ENCODE data around the gene INTS11. TPM values are rescaled to one million over a fixed set of nuclear protein-coding genes. Genes with fewer than 3 reads are reported as not detected.

INTS11 gene
- total and polyA plus RNA-seq, 10 of the 15 experiments (the other 5 are each of a cell fraction or from before 2014, with no cell fraction given): 2.5 to 117 (median 77.7) TPM

- TF ChIP-seq, protein P1, sequence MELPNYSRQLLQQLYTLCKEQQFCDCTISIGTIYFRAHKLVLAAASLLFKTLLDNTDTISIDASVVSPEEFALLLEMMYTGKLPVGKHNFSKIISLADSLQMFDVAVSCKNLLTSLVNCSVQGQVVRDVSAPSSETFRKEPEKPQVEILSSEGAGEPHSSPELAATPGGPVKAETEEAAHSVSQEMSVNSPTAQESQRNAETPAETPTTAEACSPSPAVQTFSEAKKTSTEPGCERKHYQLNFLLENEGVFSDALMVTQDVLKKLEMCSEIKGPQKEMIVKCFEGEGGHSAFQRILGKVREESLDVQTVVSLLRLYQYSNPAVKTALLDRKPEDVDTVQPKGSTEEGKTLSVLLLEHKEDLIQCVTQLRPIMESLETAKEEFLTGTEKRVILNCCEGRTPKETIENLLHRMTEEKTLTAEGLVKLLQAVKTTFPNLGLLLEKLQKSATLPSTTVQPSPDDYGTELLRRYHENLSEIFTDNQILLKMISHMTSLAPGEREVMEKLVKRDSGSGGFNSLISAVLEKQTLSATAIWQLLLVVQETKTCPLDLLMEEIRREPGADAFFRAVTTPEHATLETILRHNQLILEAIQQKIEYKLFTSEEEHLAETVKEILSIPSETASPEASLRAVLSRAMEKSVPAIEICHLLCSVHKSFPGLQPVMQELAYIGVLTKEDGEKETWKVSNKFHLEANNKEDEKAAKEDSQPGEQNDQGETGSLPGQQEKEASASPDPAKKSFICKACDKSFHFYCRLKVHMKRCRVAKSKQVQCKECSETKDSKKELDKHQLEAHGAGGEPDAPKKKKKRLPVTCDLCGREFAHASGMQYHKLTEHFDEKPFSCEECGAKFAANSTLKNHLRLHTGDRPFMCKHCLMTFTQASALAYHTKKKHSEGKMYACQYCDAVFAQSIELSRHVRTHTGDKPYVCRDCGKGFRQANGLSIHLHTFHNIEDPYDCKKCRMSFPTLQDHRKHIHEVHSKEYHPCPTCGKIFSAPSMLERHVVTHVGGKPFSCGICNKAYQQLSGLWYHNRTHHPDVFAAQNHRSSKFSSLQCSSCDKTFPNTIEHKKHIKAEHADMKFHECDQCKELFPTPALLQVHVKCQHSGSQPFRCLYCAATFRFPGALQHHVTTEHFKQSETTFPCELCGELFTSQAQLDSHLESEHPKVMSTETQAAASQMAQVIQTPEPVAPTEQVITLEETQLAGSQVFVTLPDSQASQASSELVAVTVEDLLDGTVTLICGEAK (IDR thresholded peaks at IDR 0.05; ENCODE audit: borderline replicate concordance): no peak
- TF ChIP-seq SMAD5 (IDR thresholded peaks at IDR 0.05; ENCODE audit: low read depth): no peak
- TF ChIP-seq, protein P2, sequence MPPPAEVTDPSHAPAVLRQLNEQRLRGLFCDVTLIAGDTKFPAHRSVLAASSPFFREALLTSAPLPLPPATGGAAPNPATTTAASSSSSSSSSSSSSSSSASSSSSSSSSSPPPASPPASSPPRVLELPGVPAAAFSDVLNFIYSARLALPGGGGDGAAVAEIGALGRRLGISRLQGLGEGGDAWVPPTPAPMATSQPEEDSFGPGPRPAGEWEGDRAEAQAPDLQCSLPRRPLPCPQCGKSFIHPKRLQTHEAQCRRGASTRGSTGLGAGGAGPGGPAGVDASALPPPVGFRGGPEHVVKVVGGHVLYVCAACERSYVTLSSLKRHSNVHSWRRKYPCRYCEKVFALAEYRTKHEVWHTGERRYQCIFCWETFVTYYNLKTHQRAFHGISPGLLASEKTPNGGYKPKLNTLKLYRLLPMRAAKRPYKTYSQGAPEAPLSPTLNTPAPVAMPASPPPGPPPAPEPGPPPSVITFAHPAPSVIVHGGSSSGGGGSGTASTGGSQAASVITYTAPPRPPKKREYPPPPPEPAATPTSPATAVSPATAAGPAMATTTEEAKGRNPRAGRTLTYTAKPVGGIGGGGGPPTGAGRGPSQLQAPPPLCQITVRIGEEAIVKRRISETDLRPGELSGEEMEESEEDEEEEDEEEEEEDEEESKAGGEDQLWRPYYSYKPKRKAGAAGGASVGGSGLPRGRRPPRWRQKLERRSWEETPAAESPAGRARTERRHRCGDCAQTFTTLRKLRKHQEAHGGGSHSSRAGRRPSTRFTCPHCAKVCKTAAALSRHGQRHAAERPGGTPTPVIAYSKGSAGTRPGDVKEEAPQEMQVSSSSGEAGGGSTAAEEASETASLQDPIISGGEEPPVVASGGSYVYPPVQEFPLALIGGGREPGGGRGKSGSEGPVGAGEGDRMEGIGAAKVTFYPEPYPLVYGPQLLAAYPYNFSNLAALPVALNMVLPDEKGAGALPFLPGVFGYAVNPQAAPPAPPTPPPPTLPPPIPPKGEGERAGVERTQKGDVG (CRISPR knock-in tag; IDR thresholded peaks at IDR 0.05): no peak
- peak; percentile 92 for TF ChIP-seq TCF3 (IDR thresholded peaks at IDR 0.05; ENCODE audit: borderline replicate concordance, insufficient read depth, low read depth, low read length)
- TF ChIP-seq MYB (IDR thresholded peaks at IDR 0.05; ENCODE audit: borderline replicate concordance, low read depth, low read length): no peak
- TF ChIP-seq NRF1 (conservative IDR thresholded peaks at IDR 0.05; ENCODE audit: low read depth, low read length): no peak
- no peak for TF ChIP-seq PKNOX1 (IDR thresholded peaks at IDR 0.05)
- peak in 1 of 2 experiments; percentile 19; a peak in 2 of 4 replicates for TF ChIP-seq IKZF2 (IDR thresholded peaks at IDR 0.05)
- no peak for TF ChIP-seq MXI1 (IDR thresholded peaks at IDR 0.05; ENCODE audit: low read depth, low read length)
- TF ChIP-seq SIN3A (IDR thresholded peaks at IDR 0.05; ENCODE audit: low read depth, low read length): no peak
- no peak for TF ChIP-seq RB1 (IDR thresholded peaks at IDR 0.05; ENCODE audit: borderline replicate concordance)
- no peak for TF ChIP-seq HDGF (IDR thresholded peaks at IDR 0.05)
- no peak for TF ChIP-seq KLF5 (IDR thresholded peaks at IDR 0.05; ENCODE audit: partially characterized antibody)
- TF ChIP-seq POLR2AphosphoS5 (IDR thresholded peaks at IDR 0.05; ENCODE audit: low read length): no peak
- no peak for TF ChIP-seq TAF1 (IDR thresholded peaks at IDR 0.05; ENCODE audit: borderline replicate concordance, low read depth, low read length)
- no peak for TF ChIP-seq STAT1 (conservative IDR thresholded peaks at IDR 0.05)
- no peak for TF ChIP-seq CBFB (IDR thresholded peaks at IDR 0.05; ENCODE audit: low read depth)
- TF ChIP-seq NR2C1 (IDR thresholded peaks at IDR 0.05): no peak
- TF ChIP-seq YY1 (IDR thresholded peaks at IDR 0.05; ENCODE audit: low read depth, low read length): peak; percentile 72
- TF ChIP-seq, protein P3, sequence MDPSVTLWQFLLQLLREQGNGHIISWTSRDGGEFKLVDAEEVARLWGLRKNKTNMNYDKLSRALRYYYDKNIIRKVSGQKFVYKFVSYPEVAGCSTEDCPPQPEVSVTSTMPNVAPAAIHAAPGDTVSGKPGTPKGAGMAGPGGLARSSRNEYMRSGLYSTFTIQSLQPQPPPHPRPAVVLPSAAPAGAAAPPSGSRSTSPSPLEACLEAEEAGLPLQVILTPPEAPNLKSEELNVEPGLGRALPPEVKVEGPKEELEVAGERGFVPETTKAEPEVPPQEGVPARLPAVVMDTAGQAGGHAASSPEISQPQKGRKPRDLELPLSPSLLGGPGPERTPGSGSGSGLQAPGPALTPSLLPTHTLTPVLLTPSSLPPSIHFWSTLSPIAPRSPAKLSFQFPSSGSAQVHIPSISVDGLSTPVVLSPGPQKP (IDR thresholded peaks at IDR 0.05; ENCODE audit: low read depth, low read length): no peak
Observed at GRCh38 chr1:1371746-1372711, 47.6 kb upstream of the INTS11 start (continued).
